ENCODE measurements around the gene PAPOLA.
"Not testable (repeated sequence)": the region's sequence is repeated elsewhere in the genome, so short reads cannot be mapped to it uniquely, and the experiment has no call there.

PAPOLA gene

DNA sequence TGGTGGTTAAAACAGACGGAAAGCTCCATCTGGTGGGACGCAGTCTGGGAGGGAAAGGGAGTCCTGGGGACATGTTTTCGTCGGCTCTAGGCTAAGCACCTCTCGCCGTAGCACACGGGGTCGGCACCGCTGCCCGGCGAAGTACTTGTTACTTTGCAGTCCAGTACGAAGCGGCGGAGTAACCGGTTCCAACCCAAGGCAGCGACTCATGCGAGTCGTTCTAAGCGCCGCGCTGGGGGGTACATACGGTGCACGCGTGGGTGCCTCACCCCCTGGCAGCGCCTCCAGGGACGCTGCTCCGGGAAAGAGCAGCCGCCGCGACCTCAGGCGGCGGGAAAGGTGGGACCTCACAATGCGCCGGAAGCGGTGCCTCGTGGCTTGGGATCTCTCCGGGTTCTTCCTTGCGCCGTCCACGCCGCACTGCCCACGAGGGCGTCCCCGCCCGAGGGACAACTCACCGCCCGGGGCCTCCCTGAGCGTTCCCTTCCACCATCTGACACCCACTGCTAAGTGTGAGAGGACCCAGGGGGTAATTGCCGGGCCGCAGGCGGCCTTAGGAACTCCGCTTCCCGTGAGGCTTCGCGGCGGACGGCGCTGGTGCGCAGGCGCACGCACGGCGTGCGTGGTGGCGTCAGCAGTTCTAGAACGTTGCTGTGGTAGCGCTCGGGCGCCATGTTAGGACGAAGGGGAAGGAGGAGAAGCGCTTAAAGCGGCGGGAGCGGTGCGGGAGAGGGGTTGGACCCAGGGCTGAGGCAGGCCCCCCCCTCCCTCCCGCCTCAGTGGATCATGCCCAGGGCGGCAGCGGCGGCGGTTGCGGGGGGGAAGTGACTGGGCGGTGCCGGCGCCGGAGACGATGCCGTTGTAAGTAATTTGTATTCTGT lies at the start of gene PAPOLA:
PAPOLA (plus strand) TSS at position 643 of the 881 bp plus-strand sequence; CDS start at position 854, 211 bp downstream.
- peak; percentile 96 for FAIRE-seq
- DNase-seq (ENCODE audit: insufficient read length, low spot score): peak; percentile 93

DNA sequence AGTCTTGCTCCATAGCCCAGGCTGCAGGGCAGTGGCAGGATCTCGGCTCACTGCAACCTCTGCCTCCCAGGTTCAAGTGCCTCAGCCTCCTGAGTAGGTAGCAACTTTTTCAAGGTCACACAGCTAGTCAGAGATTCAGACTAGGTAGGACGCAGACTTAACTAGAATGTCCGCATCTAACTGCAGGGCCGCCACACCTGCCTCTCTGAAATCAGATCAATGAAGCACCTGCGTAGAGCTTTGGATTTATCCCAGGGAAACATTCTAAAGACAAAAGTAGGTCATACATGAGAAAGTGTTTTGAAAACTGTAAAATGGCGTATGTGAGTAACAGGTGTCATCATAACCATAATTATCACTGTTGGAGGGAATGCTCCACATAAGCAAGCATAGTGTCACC lies 49.5 kb upstream of the PAPOLA start:
- FAIRE-seq (no peak), DNase-seq (ENCODE audit: insufficient read length, low spot score) (no peak)

GRCh38 chr14:96455588-96455987 lies 46.6 kb upstream of the PAPOLA start:
- no peak for DNase-seq (ENCODE audit: insufficient read length, low spot score)
- FAIRE-seq: no peak

DNA sequence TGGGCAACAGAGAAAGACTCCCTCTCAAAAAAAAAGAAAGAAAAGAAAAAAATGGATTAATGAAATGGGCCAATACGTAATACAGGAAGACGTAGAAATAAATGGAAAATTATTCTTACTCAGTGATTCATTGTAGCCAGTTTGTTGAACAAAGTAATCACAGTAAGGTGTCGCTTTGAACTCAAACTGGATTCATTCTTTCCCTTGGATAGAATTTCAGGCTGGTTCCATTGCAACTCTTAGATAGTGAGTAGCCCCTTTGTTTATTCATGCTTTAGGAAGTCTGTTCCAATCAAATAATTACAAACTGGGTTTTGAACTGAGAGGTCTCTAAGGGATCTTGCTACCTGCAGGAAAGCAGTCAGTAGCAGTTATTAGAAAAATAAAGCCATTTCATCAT lies 42.3 kb upstream of the PAPOLA start:
- DNase-seq (ENCODE audit: insufficient read length, low spot score) (no peak), FAIRE-seq (no peak)

- no peak for DNase-seq (ENCODE audit: insufficient read length, low spot score)
- FAIRE-seq: no peak
Observed at GRCh38 chr14:96461950-96462798, 40.0 kb upstream of the PAPOLA start.

DNA sequence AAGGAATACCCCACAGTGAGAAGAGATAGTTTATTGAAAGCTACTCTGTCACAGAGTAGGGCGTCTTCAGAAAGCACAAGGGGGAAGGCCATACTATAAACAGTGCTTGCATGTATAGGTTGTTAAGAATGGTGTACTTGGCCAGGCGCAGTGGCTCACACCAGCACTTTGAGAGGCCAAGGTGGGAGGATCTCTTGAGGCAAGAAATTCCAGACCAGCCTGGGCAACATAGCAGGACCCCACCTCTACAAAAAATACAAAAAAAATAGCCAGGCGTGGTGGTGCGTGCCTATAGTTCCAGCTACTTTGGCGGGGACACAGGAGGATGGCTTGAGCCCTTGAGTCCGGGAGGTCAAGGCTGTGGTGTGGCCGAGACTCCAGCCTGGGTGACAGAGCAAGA lies 38.0 kb upstream of the PAPOLA start:
- FAIRE-seq (no peak), DNase-seq (ENCODE audit: insufficient read length, low spot score) (no peak)

DNA sequence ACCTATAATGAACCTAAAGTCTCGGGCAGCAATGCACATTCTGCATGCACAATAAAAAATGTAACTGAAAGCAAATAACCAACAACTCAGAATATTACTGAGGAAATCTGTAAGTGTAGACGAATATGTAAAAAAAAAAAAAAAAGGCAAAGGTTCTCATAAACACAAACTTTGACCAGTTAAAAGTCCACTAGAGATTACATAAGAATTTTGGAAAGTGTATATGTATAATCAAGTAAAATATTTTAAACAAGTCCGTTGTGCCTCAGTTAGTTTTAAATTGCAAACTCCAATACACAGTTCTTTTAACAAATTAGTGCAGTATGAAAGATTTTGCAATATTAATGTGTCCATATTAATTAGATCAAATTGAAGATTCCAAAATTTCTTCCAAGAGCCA lies 35.3 kb upstream of the PAPOLA start:
- DNase-seq (ENCODE audit: insufficient read length, low spot score) (no peak), FAIRE-seq (no peak)

- DNase-seq (ENCODE audit: insufficient read length, low spot score) (no peak), FAIRE-seq (no peak)
Observed at GRCh38 chr14:96470331-96470730, 31.9 kb upstream of the PAPOLA start.

GRCh38 chr14:96470967-96471366 lies 31.2 kb upstream of the PAPOLA start:
- FAIRE-seq: not testable (repeated sequence)

GRCh38 chr14:96478119-96478518 lies 24.1 kb upstream of the PAPOLA start:
- DNase-seq (ENCODE audit: insufficient read length, low spot score) (no peak), FAIRE-seq (no peak)

More at GRCh38 chr14:96470967-96471366, 31.2 kb upstream of the PAPOLA start:
- DNase-seq (ENCODE audit: insufficient read length, low spot score): not testable (repeated sequence)

- DNase-seq (ENCODE audit: insufficient read length, low spot score): no peak
- no peak for FAIRE-seq
Observed at GRCh38 chr14:96479435-96480146, 22.6 kb upstream of the PAPOLA start.

DNA sequence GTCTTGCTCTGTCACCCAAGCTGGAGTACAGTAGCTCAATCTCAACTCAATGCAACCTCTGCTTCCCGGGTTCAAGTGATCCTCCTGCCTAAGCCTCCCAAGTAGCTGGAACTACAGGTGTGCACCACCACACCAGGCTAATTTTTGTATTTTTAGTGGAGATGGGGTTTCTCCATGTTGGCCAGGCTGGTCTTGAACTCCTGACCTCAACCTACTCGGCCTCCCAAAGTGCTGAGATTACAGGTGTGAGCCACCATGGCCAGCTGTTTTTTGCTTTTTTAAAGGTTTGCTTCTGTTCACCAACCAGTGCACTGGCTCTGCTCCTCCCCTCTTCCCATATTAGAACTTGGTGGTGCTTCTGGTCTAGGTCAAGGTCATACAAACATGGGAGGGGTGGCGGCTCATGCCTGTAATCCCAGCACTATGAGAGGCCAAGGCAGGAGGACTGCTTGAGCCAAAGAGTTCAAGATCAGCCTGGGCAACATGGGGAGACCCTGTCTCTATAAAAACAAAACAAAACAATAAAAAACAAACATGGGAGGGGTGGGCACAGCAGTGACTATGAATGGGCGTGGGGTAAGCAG lies 20.4 kb upstream of the PAPOLA start:
- DNase-seq (ENCODE audit: insufficient read length, low spot score) (no peak), FAIRE-seq (no peak)

GRCh38 chr14:96482986-96483385 lies 19.2 kb upstream of the PAPOLA start:
- DNase-seq (ENCODE audit: insufficient read length, low spot score) (no peak), FAIRE-seq (no peak)

- no peak for DNase-seq (ENCODE audit: insufficient read length, low spot score)
- FAIRE-seq: no peak
Observed at GRCh38 chr14:96484399-96484798, 17.8 kb upstream of the PAPOLA start.

DNA sequence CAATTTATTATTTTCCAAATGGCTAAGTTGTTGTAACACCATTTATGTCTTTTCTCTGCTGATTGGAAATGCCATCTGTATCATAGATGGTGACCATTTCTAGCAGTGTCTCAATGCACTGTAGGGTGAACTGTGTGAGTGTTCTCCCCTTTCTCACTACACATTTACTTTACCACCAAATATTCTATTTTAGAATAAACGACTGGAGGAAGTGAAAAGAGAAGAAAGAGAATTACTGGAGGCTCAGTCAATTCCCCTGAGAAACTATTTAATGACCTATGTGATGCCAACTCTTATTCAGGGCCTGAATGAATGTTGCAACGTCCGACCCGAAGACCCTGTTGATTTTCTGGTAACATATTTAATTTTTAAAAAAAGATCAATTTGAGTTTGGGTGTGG lies 15.5 kb upstream of the PAPOLA start:
- no peak for FAIRE-seq
- no peak for DNase-seq (ENCODE audit: insufficient read length, low spot score)

- FAIRE-seq: no peak
Observed at GRCh38 chr14:96489327-96489726, 12.9 kb upstream of the PAPOLA start.

GRCh38 chr14:96493178-96493577 lies 9.0 kb upstream of the PAPOLA start:
- DNase-seq (ENCODE audit: insufficient read length, low spot score): no peak
- FAIRE-seq: no peak

More at GRCh38 chr14:96489327-96489726, 12.9 kb upstream of the PAPOLA start:
- no peak for DNase-seq (ENCODE audit: insufficient read length, low spot score)

GRCh38 chr14:96494331-96494730 lies 7.9 kb upstream of the PAPOLA start:
- FAIRE-seq (no peak), DNase-seq (ENCODE audit: insufficient read length, low spot score) (no peak)

DNA sequence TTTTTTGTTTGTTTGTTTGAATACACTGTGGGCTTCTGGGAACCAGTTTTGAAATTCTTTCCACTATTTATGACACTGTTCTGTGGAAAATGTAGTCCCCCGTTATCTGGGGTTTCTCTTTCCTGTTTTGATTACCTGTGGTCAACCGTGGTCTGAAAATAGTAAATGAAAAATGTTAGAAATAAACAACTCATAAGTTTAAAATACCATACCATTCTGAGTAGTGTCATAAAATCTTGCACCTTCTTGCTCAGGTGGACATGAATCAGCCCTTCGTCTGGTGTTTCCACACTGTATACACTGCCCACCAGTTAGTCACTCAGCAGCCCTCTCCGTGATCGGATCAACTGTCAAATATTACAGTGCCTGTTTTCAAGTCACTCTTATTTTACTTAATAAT lies 5.1 kb upstream of the PAPOLA start:
- no peak for FAIRE-seq
- no peak for DNase-seq (ENCODE audit: insufficient read length, low spot score)

GRCh38 chr14:96497586-96497985 lies 4.6 kb upstream of the PAPOLA start:
- FAIRE-seq: no peak
- no peak for DNase-seq (ENCODE audit: insufficient read length, low spot score)
